Tibial nerve (tissue), 4 donors: ENCODE data around the gene TDRD10.
A peak's percentile ranks its signal among the peaks of the same experiment; 100 is the strongest.

Source experiments
- EP300 ChIP-seq, 2 donors: sonication (generic); formaldehyde crosslinking; IDR thresholded peaks; one replicate each; pipeline ENCODE4 v1.6.1; 2017; ENCODE audit warnings: antibody characterized with exemption in 2 of 2, mild to moderate bottlenecking in 1 of 2
- TF ChIP-seq, protein P1 (sequence below), 5 experiments: fragments of 200-600 bp in 3 of 5; fragments of 450-650 bp in 2 of 5; sonication (generic) in 3 of 5; IDR thresholded peaks; one replicate each; pipeline ENCODE4 v1.5.1; 2016 to 2019; ENCODE audit warnings: antibody characterized with exemption in 5 of 5, mild to moderate bottlenecking in 3 of 5, moderate library complexity in 2 of 5

DNA sequence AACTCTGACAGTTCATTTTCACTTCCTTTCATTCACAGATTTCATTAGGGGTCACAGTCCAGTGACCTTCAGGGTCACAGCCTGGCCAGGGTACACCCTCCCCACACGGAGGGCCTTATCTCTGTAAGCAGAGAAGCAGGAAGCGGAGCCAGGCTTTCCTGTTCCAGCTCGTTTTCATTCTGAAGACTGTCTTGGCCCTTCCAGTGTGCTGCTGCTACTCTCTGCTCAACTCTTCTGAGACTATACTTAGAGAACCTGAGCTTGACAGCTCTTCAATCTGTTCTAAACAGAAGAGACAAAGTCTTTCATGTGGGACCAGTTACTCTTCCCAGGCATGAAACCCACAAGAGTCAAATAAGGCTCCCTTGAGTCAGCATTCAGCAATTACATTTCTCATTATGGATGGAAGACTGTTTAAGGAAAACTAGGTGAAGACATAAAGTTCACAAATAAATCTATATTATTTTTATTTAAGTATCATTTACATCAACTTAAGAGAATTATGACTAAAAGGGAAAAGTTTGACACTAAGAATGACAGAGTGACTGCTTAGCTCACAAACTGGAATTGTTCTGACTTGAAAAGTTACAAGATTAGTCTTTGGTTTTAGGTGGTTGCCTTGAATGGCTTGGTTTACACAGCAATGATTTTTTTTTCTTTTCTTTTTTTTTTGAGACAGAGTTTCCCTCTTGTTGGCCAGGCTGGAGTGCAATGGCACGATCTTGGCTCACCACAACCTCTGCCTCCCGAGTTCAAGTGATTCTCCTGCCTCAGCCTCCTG lies 4.8 kb upstream of the TDRD10 start:
- TF ChIP-seq, protein P1, sequence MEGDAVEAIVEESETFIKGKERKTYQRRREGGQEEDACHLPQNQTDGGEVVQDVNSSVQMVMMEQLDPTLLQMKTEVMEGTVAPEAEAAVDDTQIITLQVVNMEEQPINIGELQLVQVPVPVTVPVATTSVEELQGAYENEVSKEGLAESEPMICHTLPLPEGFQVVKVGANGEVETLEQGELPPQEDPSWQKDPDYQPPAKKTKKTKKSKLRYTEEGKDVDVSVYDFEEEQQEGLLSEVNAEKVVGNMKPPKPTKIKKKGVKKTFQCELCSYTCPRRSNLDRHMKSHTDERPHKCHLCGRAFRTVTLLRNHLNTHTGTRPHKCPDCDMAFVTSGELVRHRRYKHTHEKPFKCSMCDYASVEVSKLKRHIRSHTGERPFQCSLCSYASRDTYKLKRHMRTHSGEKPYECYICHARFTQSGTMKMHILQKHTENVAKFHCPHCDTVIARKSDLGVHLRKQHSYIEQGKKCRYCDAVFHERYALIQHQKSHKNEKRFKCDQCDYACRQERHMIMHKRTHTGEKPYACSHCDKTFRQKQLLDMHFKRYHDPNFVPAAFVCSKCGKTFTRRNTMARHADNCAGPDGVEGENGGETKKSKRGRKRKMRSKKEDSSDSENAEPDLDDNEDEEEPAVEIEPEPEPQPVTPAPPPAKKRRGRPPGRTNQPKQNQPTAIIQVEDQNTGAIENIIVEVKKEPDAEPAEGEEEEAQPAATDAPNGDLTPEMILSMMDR (IDR thresholded peaks at IDR 0.05), result no peak
- TF ChIP-seq EP300 (IDR thresholded peaks at IDR 0.05), result peak in 1 of 2 donors; percentile 63
